NCI-H146 treated with DMSO at 0.1 percent for 48 hours (cell line): ENCODE data around the gene ODF4.
"Not testable (repeated sequence)": the region's sequence is repeated elsewhere in the genome, so short reads cannot be mapped to it uniquely, and the experiment has no call there.

Experiments
- DNase-seq: peaks from one replicate; lab custom pipeline; 2025; ENCODE audit not compliant: unreplicated experiment; lab: John Stamatoyannopoulos, UW

Gene ODF4

DNA sequence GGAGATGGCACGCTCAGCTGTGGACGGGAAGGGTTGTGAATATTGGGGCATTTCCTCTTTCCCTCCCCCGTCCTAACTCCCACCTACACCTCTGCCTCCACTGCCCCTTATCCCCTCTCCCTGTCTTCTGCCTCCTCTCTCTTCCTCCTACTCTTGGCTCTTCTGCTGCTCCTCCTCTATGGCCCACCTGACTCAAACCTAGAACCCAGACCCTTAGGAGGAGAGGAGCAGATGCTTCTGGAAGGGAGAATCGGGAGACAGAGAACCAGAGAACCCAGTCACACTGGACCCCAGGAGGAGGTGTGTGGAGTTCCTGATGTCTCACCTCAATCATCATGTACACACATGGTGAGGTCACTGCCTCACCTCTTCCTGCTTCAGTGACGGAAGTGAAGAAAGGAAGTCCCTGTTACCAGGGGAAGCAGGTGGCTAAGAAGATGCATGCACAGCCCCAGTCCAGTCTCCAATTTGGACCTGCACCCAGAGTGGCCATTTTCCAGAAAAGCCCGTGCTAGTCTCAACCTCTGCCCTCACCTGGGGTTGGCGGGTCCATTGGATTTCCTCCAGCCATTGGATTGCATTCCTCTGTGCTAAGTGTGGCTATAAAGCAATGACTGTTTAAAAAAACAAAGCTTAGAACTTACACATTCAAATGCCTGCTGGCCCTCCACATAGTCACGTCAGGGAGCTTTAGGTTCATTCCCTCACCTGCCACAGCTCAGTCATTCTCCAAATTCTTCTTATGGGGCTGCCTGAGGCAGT is 54.0 kb downstream of the ODF4 start:
- DNase-seq = no peak

DNA sequence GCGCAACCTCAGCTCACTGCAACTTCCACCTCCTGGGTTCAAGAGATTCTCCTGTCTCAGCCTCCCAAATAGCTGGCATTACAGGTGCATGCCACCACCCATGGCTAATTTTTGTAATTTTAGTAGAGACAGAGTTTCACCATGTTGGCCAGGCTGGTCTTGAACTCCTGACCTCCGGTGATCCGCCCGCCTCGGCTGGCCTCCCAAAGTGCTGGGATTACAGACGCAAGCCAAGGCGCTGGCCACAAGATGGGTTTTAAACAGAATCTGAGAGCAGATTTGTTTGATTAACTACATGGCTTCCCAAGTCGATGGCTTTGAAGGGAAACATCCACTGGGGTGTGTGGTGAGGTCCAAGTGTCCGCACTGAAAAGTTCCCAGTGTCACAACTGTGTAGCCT is 54.9 kb downstream of the ODF4 start:
- not testable (repeated sequence) for DNase-seq
